Measurements from ENCODE around the gene RAD51B.

DNA sequence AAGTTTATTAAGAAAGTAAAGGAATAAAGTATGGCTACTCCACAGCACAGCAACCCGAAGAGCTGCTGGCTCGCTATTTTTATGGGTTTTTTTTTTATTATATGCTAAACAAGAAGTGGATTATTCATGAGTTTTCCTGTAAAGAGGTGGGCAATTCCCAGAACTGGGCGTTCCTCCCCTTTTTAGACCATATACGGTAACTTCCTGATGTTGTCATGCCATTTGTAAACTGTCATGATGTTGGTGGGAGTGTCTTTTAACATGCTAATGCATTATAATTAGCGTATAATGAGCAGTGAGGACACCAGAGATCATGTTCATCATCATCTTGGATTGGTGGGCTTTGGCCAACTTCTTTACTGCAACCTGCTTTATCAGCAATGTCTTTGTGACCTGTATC is 600.8 kb downstream of the RAD51B start:
- TF ChIP-seq POLR2A (IDR thresholded peaks at IDR 0.05) = no peak
- TF ChIP-seq, protein P1, sequence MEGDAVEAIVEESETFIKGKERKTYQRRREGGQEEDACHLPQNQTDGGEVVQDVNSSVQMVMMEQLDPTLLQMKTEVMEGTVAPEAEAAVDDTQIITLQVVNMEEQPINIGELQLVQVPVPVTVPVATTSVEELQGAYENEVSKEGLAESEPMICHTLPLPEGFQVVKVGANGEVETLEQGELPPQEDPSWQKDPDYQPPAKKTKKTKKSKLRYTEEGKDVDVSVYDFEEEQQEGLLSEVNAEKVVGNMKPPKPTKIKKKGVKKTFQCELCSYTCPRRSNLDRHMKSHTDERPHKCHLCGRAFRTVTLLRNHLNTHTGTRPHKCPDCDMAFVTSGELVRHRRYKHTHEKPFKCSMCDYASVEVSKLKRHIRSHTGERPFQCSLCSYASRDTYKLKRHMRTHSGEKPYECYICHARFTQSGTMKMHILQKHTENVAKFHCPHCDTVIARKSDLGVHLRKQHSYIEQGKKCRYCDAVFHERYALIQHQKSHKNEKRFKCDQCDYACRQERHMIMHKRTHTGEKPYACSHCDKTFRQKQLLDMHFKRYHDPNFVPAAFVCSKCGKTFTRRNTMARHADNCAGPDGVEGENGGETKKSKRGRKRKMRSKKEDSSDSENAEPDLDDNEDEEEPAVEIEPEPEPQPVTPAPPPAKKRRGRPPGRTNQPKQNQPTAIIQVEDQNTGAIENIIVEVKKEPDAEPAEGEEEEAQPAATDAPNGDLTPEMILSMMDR (IDR thresholded peaks at IDR 0.05) = no peak
